Measurements from ENCODE around the gene SLC44A5. TPM values are rescaled to one million over a fixed set of nuclear protein-coding genes. Genes with fewer than 3 reads are reported as not detected.
"Not testable (repeated sequence)": the region's sequence is repeated elsewhere in the genome, so short reads cannot be mapped to it uniquely, and the experiment has no call there.

The SLC44A5 gene
- total RNA-seq, 1 donor from 2014 or later, result 1.7 TPM

DNA sequence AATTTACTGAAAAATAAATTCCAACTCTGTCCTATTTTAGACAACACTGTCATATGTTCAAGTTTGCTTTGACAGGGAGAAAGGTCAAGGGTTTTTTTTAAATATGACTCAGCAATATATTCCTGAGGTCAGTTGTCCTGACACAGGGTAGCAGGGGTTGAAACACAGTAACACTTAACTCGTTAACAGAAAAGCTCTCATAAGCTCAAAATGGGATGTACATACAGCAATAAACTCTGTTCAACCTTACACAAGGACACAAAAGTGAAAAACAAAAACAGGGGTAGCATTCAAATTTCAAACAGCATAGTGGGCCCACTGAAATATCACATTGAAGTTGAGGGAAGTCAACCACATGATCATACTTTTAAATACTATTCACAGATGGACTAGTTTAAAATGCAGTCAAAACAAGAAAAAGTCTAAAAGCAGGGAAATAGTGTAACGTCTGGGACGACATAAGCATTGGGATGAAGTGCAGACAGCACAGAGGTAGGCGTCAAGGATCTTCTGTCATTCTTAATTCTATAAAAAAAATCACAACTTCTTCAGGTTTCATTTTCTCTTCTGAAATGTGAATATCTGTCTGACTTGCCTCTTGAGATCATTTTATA, 89.9 kb downstream of the SLC44A5 start:
- no peak for DNase-seq

DNA sequence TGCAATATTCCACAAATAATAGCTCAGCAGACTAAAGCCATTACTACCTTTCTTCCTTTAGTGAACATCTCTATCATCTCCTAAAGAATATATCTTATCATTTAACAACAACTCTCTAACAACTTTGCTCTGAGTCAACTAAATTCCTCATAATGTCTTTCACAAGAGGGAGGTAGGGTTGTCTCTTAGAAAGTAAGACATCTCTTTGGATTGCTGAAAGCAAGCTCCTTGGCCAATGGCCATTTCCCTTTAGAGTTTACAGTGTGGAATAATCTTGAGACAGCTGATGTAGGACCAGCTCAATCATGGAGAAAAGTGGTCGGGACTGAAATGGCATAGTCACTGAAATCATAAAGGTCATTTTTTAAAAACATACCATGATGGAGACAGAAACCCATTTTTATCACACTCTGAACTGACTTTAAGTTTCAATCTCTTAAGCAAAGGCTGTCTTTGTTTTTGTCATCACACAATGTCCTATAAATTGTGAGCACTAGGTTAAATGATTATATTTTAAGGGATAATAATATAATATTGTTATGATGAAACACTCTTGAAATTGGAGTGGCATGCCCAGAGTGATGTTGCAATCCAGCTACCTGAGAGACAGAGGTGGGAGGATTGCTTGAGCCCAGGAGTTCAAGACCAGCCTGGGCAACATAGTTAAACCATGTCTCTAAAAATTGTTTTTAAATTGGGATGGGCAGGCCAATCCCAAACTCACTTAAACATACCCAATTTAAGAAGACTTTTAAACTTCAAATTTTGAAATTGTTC, 91.1 kb downstream of the SLC44A5 start:
- DNase-seq, result no peak

DNA sequence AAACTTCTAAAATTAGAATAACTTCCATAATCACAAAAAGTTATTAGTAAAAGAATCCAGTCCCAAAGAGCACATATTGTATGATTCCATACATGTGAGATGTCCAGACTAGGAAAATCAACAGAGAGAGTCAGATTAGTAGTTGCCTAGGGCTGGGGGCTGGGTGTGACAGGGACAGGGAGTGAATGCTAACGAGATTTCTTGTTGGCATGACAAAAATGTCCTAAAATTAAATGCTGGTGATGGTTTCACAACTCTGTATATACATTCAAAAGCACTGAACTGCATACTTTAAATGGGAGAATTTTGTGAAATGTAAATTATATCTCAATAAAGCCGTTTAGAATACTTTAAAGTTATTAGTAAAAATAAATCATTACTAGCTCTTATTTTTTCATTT, 92.2 kb downstream of the SLC44A5 start:
- DNase-seq, result no peak

DNA sequence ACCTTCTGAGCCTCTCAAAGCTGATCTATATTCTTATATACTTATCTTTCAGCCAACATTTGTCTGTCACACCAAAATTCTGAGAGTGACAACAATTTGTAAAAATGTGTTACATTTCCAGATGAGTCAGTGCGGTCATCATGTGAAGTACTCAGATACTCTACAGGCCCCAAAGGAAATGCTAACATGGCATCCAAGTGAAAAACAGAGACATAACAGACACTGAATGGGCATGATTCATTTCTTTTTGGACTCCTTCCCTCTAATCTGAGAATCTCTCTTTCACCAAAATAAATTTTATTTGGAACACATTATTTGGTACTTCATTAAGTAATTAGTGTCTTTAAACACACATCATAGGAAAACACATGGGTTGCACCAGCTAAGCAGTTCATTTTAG, 96.6 kb downstream of the SLC44A5 start:
- DNase-seq, result no peak

GRCh38 chr1:75506976-75507375, 103.9 kb downstream of the SLC44A5 start:
- DNase-seq, result no peak

DNA sequence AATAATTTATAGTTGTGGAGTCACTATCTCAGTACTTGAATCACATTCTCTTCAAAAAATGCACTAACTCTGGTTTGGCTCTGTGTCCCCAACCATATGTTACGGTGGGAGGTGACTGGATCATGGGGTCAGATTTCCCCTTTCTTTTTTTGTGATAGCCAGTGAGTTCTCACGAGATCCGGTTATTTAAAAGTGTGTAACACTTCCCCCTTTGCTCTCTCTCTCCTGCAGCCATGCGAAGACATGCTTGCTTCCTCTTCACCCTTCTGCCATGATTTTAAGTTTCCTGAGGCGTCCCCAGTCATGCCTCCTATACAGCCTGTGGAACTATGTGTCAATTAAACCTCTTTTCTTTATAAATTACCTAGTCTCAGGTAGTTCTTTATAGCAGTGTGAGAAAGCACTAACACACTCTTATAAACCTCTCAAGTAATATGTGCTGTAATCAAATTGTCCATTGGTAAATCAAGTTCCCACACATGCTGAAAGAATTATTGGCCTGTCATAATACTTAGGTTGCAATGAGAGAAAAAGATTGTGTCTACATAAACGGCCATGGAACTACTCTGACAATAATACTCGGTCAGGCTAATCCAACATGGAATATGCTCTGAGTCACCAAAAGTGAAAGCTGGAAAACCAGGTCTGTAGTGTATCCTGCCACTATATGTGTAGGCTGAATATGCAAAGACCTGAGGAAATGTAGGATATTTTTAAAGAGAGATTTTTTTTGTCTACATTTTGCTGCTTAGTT, 107.5 kb downstream of the SLC44A5 start:
- DNase-seq, result peak; percentile 21

GRCh38 chr1:75502776-75503175, 108.1 kb downstream of the SLC44A5 start:
- DNase-seq, result peak; percentile 89

- DNase-seq, result no peak
Measured at GRCh38 chr1:75501577-75502295, 109.2 kb downstream of the SLC44A5 start.

GRCh38 chr1:75492011-75492410, 118.9 kb downstream of the SLC44A5 start:
- peak; percentile 38 for DNase-seq

DNA sequence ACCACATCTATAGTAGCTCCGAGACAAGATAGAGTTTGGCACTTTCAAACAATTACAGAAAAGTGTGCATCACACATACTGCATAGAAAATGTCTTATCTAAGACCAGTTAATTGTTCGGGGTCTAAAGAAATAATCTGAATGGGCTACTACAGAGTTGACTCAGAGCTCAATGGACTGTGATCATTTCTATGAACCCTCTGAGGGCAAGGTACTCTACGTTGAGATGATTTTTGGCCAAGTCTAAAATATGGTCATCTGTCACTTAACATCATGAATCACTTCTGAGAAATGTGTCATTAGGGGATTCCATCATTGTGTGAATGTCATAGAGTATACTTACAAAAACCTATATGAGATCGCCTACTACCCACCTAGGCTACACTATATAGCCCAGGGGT, 123.5 kb downstream of the SLC44A5 start:
- DNase-seq, result no peak

DNA sequence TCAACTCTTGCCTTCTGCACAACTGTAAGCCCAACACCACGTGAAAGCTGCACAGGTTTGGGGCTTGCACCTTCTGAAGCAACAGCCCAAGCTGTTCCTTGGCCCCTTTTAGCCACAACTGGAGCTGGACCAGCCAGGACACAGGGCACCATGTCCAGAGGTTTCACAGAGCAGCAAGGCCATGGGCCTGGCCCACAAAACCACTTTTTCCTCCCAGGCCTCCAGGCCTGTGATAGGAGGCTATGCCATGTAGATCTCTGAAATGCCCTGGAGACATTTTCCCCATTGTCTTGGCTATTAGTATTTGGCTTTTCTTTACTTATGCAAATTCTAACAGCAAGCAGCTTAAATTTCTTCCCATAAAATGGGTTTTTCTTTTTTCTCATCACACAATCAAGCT, 126.1 kb downstream of the SLC44A5 start:
- no peak for DNase-seq

- DNase-seq, result peak; percentile 68
Measured at GRCh38 chr1:75482951-75483350, 128.0 kb downstream of the SLC44A5 start.

GRCh38 chr1:75476486-75476885, 134.4 kb downstream of the SLC44A5 start:
- DNase-seq, result not testable (repeated sequence)

- DNase-seq, result no peak
Measured at GRCh38 chr1:75475696-75476095, 135.2 kb downstream of the SLC44A5 start.

- peak; percentile 67 for DNase-seq
Measured at GRCh38 chr1:75472971-75473603, 137.8 kb downstream of the SLC44A5 start.

GRCh38 chr1:75472089-75472970, 138.6 kb downstream of the SLC44A5 start:
- DNase-seq, result no peak

- DNase-seq, result no peak
Measured at GRCh38 chr1:75471252-75471651, 139.7 kb downstream of the SLC44A5 start.

- no peak for DNase-seq
Measured at GRCh38 chr1:75470448-75470847, 140.5 kb downstream of the SLC44A5 start.

GRCh38 chr1:75469586-75470173, 141.2 kb downstream of the SLC44A5 start:
- DNase-seq, result no peak

DNA sequence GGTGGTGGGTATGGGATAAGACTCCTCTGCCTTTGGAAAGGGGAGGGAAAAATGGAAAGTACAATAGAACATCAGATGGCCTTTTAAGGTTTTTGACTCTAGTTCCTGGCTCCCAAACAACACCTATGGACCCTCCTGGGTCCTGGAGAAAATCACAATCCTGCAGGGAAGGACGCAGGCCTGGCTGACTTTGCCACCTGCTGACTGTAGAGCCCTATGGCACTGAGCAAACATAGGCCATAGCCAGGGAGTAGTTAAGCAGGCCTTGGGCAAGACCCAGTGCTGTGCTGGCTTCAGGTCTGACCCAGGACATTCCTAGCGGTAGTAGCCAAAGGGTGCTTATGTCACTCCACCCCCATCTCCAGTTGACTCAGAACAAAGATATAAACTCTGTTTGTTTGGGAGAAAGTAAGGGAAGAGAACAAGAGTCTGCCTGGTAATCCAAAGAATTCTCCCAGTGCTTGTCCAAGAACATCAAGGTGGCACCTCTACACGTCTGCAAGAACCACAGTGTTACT, 149.0 kb downstream of the SLC44A5 start:
- no peak for DNase-seq

DNA sequence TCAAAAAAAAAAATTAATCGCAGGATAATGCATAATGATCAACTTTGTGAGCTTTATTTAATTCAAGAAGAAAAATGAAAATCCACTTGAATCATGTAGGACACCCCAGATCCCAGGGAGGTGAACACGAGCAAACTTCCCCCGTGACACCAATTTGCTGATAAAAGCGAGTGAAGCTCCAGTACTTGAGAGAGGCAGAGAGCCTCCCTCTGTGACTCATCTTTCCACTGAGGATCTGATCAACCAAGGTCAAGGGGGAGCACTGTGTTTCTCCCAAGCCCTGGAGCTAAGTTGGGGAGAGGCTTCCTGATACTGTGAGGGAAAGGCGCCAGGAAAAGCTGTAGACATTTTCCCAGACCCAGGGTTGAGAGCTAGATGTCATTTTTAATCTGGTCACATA, 160.9 kb downstream of the SLC44A5 start:
- DNase-seq, result no peak

All from dermis blood vessel endothelial cell (primary cell).